ENCODE data around the gene MTAP. TPM values are rescaled to one million over a fixed set of nuclear protein-coding genes. Genes with fewer than 3 reads are reported as not detected.

MTAP gene
- total RNA-seq, 1 experiment from 2014 or later: 102 TPM

- Histone ChIP-seq H2BK20ac (ENCODE audit: low read depth, low read length, poor library complexity, severe bottlenecking) (no peak overlapping the region), H3K9ac (ENCODE audit: extremely low read depth, insufficient read length, low read length) (no peak overlapping the region), H3T11ph (ENCODE audit: low read length) (no peak overlapping the region), H3K4me1 (ENCODE audit: insufficient read depth, low read length) (no peaks in the 10 kb centered on the region), H4K91ac (ENCODE audit: insufficient read length, low read depth, low read length) (no peak overlapping the region), H3K27ac (ENCODE audit: insufficient read length, low read depth, low read length) (no peak overlapping the region), H3K79me1 (ENCODE audit: insufficient read depth, low read depth, low read length, poor library complexity, severe bottlenecking) (peaks cover 3% of the 10 kb centered on the region), H2AK5ac (ENCODE audit: insufficient read length, low read length) (no peak overlapping the region), H3K4ac (ENCODE audit: low read depth, low read length) (no peak overlapping the region), H3K4me2 (ENCODE audit: insufficient read depth, insufficient read length, low read length) (no peak overlapping the region), H2BK12ac (ENCODE audit: insufficient read length, low read depth, low read length) (no peak overlapping the region), H4K20me1 (ENCODE audit: control insufficient read depth, insufficient read depth, insufficient read length) (no peaks in the 10 kb centered on the region), H2BK15ac (ENCODE audit: low read depth, low read length) (no peak overlapping the region), H3K14ac (ENCODE audit: insufficient read depth, low read length) (no peak overlapping the region), H3K18ac (ENCODE audit: insufficient read length, low read depth, low read length) (no peak overlapping the region), H3K23me2 (ENCODE audit: insufficient read length, low read depth, low read length, poor library complexity, severe bottlenecking) (no peaks in the 10 kb centered on the region), H3K23ac (ENCODE audit: insufficient read length, low read depth, low read length) (no peak overlapping the region), H2AFZ (ENCODE audit: low read length) (no peak overlapping the region), H3K9me3 (ENCODE audit: control insufficient read depth, low read depth, low read length) (no peaks in the 10 kb centered on the region), H3K79me2 (ENCODE audit: insufficient read depth, low read length) (no peaks in the 10 kb centered on the region), H4K5ac (ENCODE audit: insufficient read length, low read depth, low read length) (no peak overlapping the region), H2BK120ac (ENCODE audit: low read depth, low read length, poor library complexity, severe bottlenecking) (no peak overlapping the region), H4K8ac (replicated peaks; ENCODE audit: insufficient read length, low read depth, low read length) (no peak overlapping the region), H3K56ac (ENCODE audit: insufficient read length, low read depth, low read length) (no peak overlapping the region), H3K27me3 (ENCODE audit: insufficient read depth, low read length) (no peaks in the 10 kb centered on the region), H2BK5ac (ENCODE audit: insufficient read length, low read length) (no peak overlapping the region)
- H3K4me1 Mint-ChIP-seq: no peaks in the 10 kb centered on the region
- no peak for DNase-seq
- H3K27me3 Mint-ChIP-seq (ENCODE audit: low read depth): no peaks in the 10 kb centered on the region
- H3K27ac Mint-ChIP-seq: no peak overlapping the region
- 100% methylated on average over 1 of the region's 1 CpG for WGBS (ENCODE audit: extremely low coverage, insufficient read length, low lambda C conversion rate)
- H3K4me3 Mint-ChIP-seq: no peak overlapping the region
- peaks cover 39 to 79% (median 48%) of the 10 kb centered on the region in 3 experiments; a peak in 6 of 7 replicates for H3K36me3 Mint-ChIP-seq (ENCODE audit: insufficient read depth in 1 of 3, low read depth in 3 of 3)
- H3K9me3 Mint-ChIP-seq: no peaks in the 10 kb centered on the region
- TF ChIP-seq CTCF (conservative IDR thresholded peaks at IDR 0.05): no peak
These were observed 60.4 kb downstream of the MTAP start for GRCh38 chr9:21862871-21863270.

Data from H9 (cell line).